ENCODE data around the gene CD82. TPM values are rescaled to one million over a fixed set of nuclear protein-coding genes. Genes with fewer than 3 reads are reported as not detected.

CD82 gene
- total and polyA plus RNA-seq, 8 donors = 26.5 to 64.6 (median 32.5) TPM

DNA sequence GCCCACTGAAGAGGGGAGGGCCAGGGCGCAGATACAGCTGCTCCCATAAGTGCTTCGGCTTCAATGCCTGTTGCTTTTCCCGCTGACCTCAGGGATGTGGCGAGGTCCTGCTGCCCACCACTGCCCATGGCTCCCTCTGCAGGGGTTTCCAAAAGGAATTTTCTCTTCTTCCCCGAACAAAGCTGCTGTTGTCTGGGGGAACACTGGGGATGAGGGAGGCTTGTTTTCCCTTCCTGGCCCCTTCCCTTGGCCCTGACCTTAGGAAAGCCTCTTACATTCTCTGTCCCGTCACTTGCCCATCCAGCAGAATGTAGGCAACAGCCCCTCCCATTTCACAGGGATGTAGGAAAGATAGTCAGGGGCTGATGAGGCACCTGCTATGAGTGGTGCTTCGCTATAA, 34.8 kb downstream of the CD82 start:
- no peak for TF ChIP-seq CTCF (IDR thresholded peaks at IDR 0.05)
- H3K9me3 ChIP-seq = no peaks in the 10 kb centered on the region
- FAIRE-seq = no peak

GRCh38 chr11:44600839-44601383, 35.4 kb downstream of the CD82 start:
- Histone ChIP-seq H3K36me3 (no peaks in the 10 kb centered on the region), H3K27ac (no peak overlapping the region), H3K9me3 (no peaks in the 10 kb centered on the region), H3K4me1 (no peaks in the 10 kb centered on the region), H3K27me3 (no peaks in the 10 kb centered on the region), H3K4me3 (no peak overlapping the region)
- DNase-seq = no peak
- ATAC-seq = no peak
- WGBS, 2 donors = 87% methylated on average over 10 of the region's 10 CpGs
- FAIRE-seq = no peak
- no peak for TF ChIP-seq CTCF (IDR thresholded peaks at IDR 0.05)
- intact Hi-C loops (cut with DNase I) = no loop called here

More for the DNA sequence above, 34.8 kb downstream of the CD82 start:
- Histone ChIP-seq H3K36me3 (no peaks in the 10 kb centered on the region), H3K4me3 (no peak overlapping the region), H3K27me3 (no peaks in the 10 kb centered on the region), H3K27ac (no peak overlapping the region), H3K4me1 (no peaks in the 10 kb centered on the region)
- no peak for ATAC-seq
- intact Hi-C loops (cut with DNase I) = no loop called here
- no peak for DNase-seq
- 93 to 95% methylated on average over 7 of the region's 7 CpGs for WGBS, 2 donors

GRCh38 chr11:44601471-44602370, 36.3 kb downstream of the CD82 start:
- intact Hi-C loops (cut with DNase I) = no loop called here
- FAIRE-seq (no peak), ATAC-seq (peak in 1 of 4 donors; percentile 41), DNase-seq (no peak)
- WGBS, 2 donors = 85 to 89% methylated on average over 14 of the region's 14 CpGs
- no peaks in the 10 kb centered on the region for H3K4me1 ChIP-seq
- H3K4me3 ChIP-seq = no peak overlapping the region
- H3K9me3 ChIP-seq = no peaks in the 10 kb centered on the region
- no peaks in the 10 kb centered on the region for H3K27me3 ChIP-seq
- no peak for TF ChIP-seq CTCF (IDR thresholded peaks at IDR 0.05)
- H3K27ac ChIP-seq = no peak overlapping the region
- H3K36me3 ChIP-seq = peaks cover 0 to 3% (median 0%) of the 10 kb centered on the region in 3 donors

- FAIRE-seq (no peak), DNase-seq (no peak), ATAC-seq (no peak)
- no peaks in the 10 kb centered on the region for H3K4me1 ChIP-seq
- H3K27me3 ChIP-seq = no peaks in the 10 kb centered on the region
- H3K4me3 ChIP-seq = no peak overlapping the region
- H3K9me3 ChIP-seq = no peaks in the 10 kb centered on the region
- WGBS, 2 donors = 86 to 88% methylated on average over 6 of the region's 6 CpGs
- no peak overlapping the region for H3K27ac ChIP-seq
- H3K36me3 ChIP-seq = peaks cover 0 to 4% (median 0%) of the 10 kb centered on the region in 3 donors
- intact Hi-C loops (cut with DNase I) = no loop called here
- no peak for TF ChIP-seq CTCF (IDR thresholded peaks at IDR 0.05)
These were observed 37.4 kb downstream of the CD82 start for GRCh38 chr11:44602891-44603310.

DNA sequence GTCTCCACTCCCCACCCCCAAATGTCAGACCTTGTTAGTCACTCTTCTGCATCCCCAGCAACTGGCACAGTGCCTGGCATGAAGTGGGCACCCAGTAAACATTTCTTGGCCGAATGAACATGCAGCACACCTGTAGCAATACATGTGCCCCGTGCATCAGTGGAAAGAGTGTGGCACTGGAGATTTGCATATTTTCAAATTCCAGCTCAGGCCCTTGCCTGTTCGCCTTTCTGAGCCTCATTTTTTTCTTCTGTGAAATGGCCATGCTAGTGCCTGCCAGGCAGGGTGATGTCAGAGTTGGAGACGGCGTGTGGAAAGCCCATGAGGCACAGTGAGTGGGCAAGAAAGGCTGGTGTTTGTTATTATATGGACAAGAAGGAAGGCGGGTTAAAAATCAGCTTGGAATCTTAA, 38.7 kb downstream of the CD82 start:
- no peak overlapping the region for H3K4me3 ChIP-seq
- FAIRE-seq (no peak), DNase-seq (peak in 1 of 6 donors; percentile 49), ATAC-seq (peak in 2 of 4 donors; percentile 38 to 40)
- H3K27ac ChIP-seq = no peak overlapping the region
- no peaks in the 10 kb centered on the region for H3K27me3 ChIP-seq
- 80% methylated on average over 6 of the region's 6 CpGs for WGBS, 2 donors
- no peak for TF ChIP-seq CTCF (IDR thresholded peaks at IDR 0.05)
- H3K4me1 ChIP-seq = no peaks in the 10 kb centered on the region
- H3K9me3 ChIP-seq = no peaks in the 10 kb centered on the region
- peaks cover 0 to 4% (median 0%) of the 10 kb centered on the region in 3 donors for H3K36me3 ChIP-seq
- intact Hi-C loops (cut with DNase I) = no loop called here
